Spleen (tissue), 11 donors: Measurements from ENCODE around the gene NUP62CL. TPM values are rescaled to one million over a fixed set of nuclear protein-coding genes. Genes with fewer than 3 reads are reported as not detected.
A peak's percentile ranks its signal among the peaks of the same experiment; 100 is the strongest.

ENCODE experiments used
- DNase-seq: peaks from one replicate; pipeline ENCODE4 v3.0.0-alpha.2; 2020
- H3K27ac ChIP-seq, 8 donors: fragments of 200-600 bp; sonication (generic) in 7 of 8; 1 replicate in 4 of 8; 2 replicates in 4 of 8; pipeline versions ENCODE4 v1.5.0 to v1.8.0; 2016 to 2021; ENCODE audit warnings: inconsistent platforms in 4 of 8, mild to moderate bottlenecking in 4 of 8, moderate library complexity in 1 of 8
- H3K27me3 ChIP-seq, 7 donors: fragments of 200-600 bp; sonication (generic) in 6 of 7; replicated peaks in 1 of 7; 1 replicate in 4 of 7; 2 replicates in 3 of 7; pipeline versions ENCODE4 v1.5.0 to v1.8.0; 2016 to 2021; ENCODE audit warnings: inconsistent platforms in 3 of 7, mild to moderate bottlenecking in 1 of 7
- H3K36me3 ChIP-seq, 6 donors: fragments of 200-600 bp; sonication (generic) in 5 of 6; 1 replicate in 4 of 6; 2 replicates in 2 of 6; pipeline versions ENCODE4 v1.5.0 to v1.8.0; 2016 to 2021; ENCODE audit warnings: inconsistent platforms in 2 of 6
- H3K4me1 ChIP-seq, 6 donors: fragments of 200-600 bp; sonication (generic) in 5 of 6; 1 replicate in 3 of 6; 2 replicates in 3 of 6; pipeline versions ENCODE4 v1.5.0 to v1.8.0; 2016 to 2021; ENCODE audit warnings: inconsistent platforms in 3 of 6
- H3K4me3 ChIP-seq, 8 donors: fragments of 200-600 bp; sonication (generic) in 7 of 8; 1 replicate in 4 of 8; 2 replicates in 4 of 8; pipeline versions ENCODE4 v1.5.0 to v1.8.0; 2016 to 2021; ENCODE audit warnings: inconsistent platforms in 4 of 8, mild to moderate bottlenecking in 4 of 8, moderate library complexity in 2 of 8
- H3K9me3 ChIP-seq, 8 donors: fragments of 200-600 bp; sonication (generic) in 7 of 8; 1 replicate in 4 of 8; 2 replicates in 4 of 8; pipeline versions ENCODE4 v1.5.0 to v1.8.0; 2016 to 2021; ENCODE audit warnings: inconsistent platforms in 4 of 8
- CTCF ChIP-seq, 11 experiments: fragments of 200-600 bp in 7 of 11; fragments of 450-650 bp in 4 of 11; sonication (generic) in 4 of 11; IDR thresholded peaks in 8 of 11; conservative IDR thresholded peaks in 3 of 11; 1 replicate in 7 of 11; 2 replicates in 4 of 11; pipeline versions ENCODE4 v1.4.0 to v1.8.0; 2016 to 2021; ENCODE audit warnings: antibody characterized with exemption in 11 of 11, inconsistent platforms in 4 of 11, mild to moderate bottlenecking in 1 of 11
- POLR2A ChIP-seq, 3 donors: fragments of 450-650 bp; IDR thresholded peaks; one replicate each; pipeline ENCODE4 v1.5.1; 2017; ENCODE audit warnings: antibody characterized with exemption in 3 of 3, mild to moderate bottlenecking in 1 of 3
- POLR2AphosphoS5 ChIP-seq, 3 donors: sonication (generic); formaldehyde crosslinking; IDR thresholded peaks; one replicate each; pipeline ENCODE4 v1.5.1; 2017; ENCODE audit warnings: antibody characterized with exemption in 3 of 3
- WGBS, 5 donors: extraction: QIAGEN DNeasy Blood & Tissue Kit in 3 of 5; methylation state at CpG; one replicate each; pipeline versions ENCODE4 v1.1.5 to v1.1.7; 2013 to 2018; 5-methylcytosine and 5-hydroxymethylcytosine counted together
- intact Hi-C: fragments of 100-400 bp; cut with DNase I; formaldehyde crosslinking; loops from one replicate; pipeline ENCODE4 v1.15.0; 2023; ENCODE audit warnings: low total_unique reads
- polyA plus RNA-seq, 3 donors: library from polyadenylated mRNA; stranded (reverse); fragments of 200-250 nt; gene quantifications; one replicate each; pipeline ENCODE4 v1.2.1, GENCODE V29; 2013
- total RNA-seq, 7 donors: library from RNA; depleted of rRNA in 3 of 7; stranded (reverse); fragments of >200 nt in 3 of 7; fragmentation: NEBNext Ultra II Directional in 4 of 7; extraction: Animal tissue kit (Norgen Biotek cat#: 25700) in 4 of 7; gene quantifications; one replicate each; pipeline versions ENCODE4 v1.1.0 to v1.2.1, GENCODE V29; 2016 to 2021
- donor health status: healthy with polysubstance abuse.
- donor health status: DM: no; HTN: no; CAD: no; lungs with moderate emphysema.
- donor health status: DM: no; HTN: no; CAD: no.
- donor health status: Bipolar disorder and iron deficiency.
- donor health status: healthy.
- donor health status: DM: no; HTN: no; CAD: no.
- donor health status: DM: yes; HTN: yes; CAD: no.

Gene NUP62CL
- total and polyA plus RNA-seq, 10 donors = 0.33 to 1.3 (median 0.65) TPM; not detected in 1

GRCh38 chrX:107226757-107227156 lies 20.5 kb upstream of the NUP62CL start:
- Histone ChIP-seq H3K4me3 (no peak overlapping the region), H3K27me3 (no peaks in the 10 kb centered on the region), H3K27ac (no peak overlapping the region), H3K36me3 (no peaks in the 10 kb centered on the region), H3K9me3 (no peaks in the 10 kb centered on the region), H3K4me1 (no peaks in the 10 kb centered on the region)
- 78 to 100% (median 95%) methylated on average over 1 of the region's 1 CpG for WGBS, 5 donors
- intact Hi-C loops = no loop called here
- TF ChIP-seq POLR2A (IDR thresholded peaks at IDR 0.05) (no peak), POLR2AphosphoS5 (IDR thresholded peaks at IDR 0.05) (no peak), CTCF (IDR thresholded peaks at IDR 0.05 in 8 of 11, conservative IDR thresholded peaks at IDR 0.05 in 3 of 11) (no peak)
- DNase-seq = no peak

GRCh38 chrX:107213477-107213876 lies 7.2 kb upstream of the NUP62CL start:
- DNase-seq = no peak
- intact Hi-C loops = no loop called here
- H3K4me3 ChIP-seq = no peak overlapping the region
- no peak overlapping the region for H3K27ac ChIP-seq
- no peaks in the 10 kb centered on the region for H3K9me3 ChIP-seq
- H3K4me1 ChIP-seq = no peaks in the 10 kb centered on the region
- H3K36me3 ChIP-seq = no peaks in the 10 kb centered on the region
- no peak for TF ChIP-seq POLR2A (IDR thresholded peaks at IDR 0.05)
- peaks cover 0 to 14% (median 0%) of the 10 kb centered on the region in 7 donors for H3K27me3 ChIP-seq
- WGBS, 5 donors = 69 to 95% (median 88%) methylated on average over 1 of the region's 1 CpG

DNA sequence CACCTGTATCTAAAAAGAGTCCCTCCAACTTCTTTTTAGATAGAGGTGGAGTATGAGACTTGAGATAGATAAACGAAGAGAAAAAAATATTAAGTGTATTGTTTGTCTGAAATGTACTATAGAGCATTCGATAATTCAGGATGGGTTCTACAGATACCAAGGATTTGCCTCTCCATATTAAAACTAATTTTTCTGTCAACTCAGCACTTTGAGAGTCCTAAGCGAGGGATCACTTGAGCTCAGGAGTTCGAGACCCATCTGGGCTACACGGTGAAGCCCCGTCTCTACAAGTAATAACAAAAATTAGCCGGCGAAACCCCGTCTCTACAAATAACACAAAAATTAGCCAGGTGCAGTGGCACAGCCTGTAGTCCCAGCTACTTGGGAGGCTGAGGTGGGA lies 1.7 kb upstream of the NUP62CL start:
- H3K27me3 ChIP-seq = peaks cover 0 to 12% (median 4%) of the 10 kb centered on the region in 7 donors
- H3K36me3 ChIP-seq = no peaks in the 10 kb centered on the region
- no peak overlapping the region for H3K27ac ChIP-seq
- TF ChIP-seq POLR2A (IDR thresholded peaks at IDR 0.05) = no peak
- peaks cover 0 to 8% (median 0%) of the 10 kb centered on the region in 6 donors for H3K4me1 ChIP-seq
- H3K4me3 ChIP-seq = no peak overlapping the region
- 92 to 97% (median 96%) methylated on average over 9 of the region's 9 CpGs for WGBS, 5 donors
- intact Hi-C loops = no loop called here
- no peak for DNase-seq
- H3K9me3 ChIP-seq = no peaks in the 10 kb centered on the region

DNA sequence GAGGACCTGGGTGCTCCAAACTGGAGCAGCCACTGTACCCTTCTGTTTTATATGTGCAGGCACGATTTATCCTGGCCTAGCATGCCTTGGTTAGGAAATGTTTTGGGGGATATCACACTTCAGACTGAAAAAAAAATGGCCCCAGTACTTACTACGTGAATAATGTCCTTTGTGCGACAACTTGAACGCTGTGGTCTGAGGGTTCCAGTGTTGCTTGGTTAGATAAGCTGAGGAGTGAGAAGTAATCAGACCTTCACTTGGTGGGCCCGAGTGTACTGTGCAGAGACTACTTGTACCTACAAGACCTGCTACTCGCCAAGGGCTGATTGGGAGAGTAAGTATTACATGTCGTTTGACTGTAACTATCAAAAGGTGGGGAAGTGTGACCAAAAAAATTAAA lies 856 bp upstream of the NUP62CL start:
- Histone ChIP-seq H3K27ac (no peak overlapping the region), H3K9me3 (no peaks in the 10 kb centered on the region), H3K4me3 (no peak overlapping the region), H3K4me1 (peaks cover 0 to 8% (median 0%) of the 10 kb centered on the region in 6 donors), H3K27me3 (peaks cover 0 to 12% (median 0%) of the 10 kb centered on the region in 7 donors), H3K36me3 (no peaks in the 10 kb centered on the region)
- TF ChIP-seq POLR2A (IDR thresholded peaks at IDR 0.05) (no peak), CTCF (IDR thresholded peaks at IDR 0.05 in 8 of 11, conservative IDR thresholded peaks at IDR 0.05 in 3 of 11) (no peak), POLR2AphosphoS5 (IDR thresholded peaks at IDR 0.05) (no peak)
- DNase-seq = no peak
- WGBS, 5 donors = 76 to 96% (median 91%) methylated on average over 7 of the region's 7 CpGs
- intact Hi-C loops = no loop called here

DNA sequence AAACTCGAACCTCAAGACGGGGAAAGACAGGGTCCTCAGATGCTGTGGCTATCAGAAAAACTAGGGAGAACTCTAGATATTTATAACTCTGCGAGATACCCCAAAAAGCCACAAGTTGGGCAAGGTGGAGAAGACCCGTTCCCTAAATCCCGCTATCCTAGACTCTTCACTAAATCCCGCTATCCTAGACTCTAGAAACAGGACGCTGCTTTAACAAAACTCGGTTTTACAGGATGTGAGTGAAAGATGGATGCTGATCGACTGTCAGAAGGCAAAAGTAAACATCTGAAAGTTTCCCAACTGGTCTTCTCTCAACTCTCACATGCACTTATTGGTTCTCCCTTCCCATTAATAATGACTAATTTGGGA lies 448 bp upstream of the NUP62CL start:
- WGBS, 5 donors = 53 to 64% (median 55%) methylated on average over 9 of the region's 9 CpGs
- H3K4me1 ChIP-seq = peaks cover 0 to 8% (median 0%) of the 10 kb centered on the region in 6 donors
- H3K9me3 ChIP-seq = no peaks in the 10 kb centered on the region
- peak overlapping the region in 3 of 8 donors; percentile 39 to 72 (median 53) for H3K4me3 ChIP-seq
- no peak for TF ChIP-seq CTCF (IDR thresholded peaks at IDR 0.05 in 8 of 11, conservative IDR thresholded peaks at IDR 0.05 in 3 of 11)
- no peak for TF ChIP-seq POLR2AphosphoS5 (IDR thresholded peaks at IDR 0.05)
- TF ChIP-seq POLR2A (IDR thresholded peaks at IDR 0.05) = no peak
- H3K27me3 ChIP-seq = peaks cover 0 to 12% (median 2%) of the 10 kb centered on the region in 7 donors
- no peak for DNase-seq
- intact Hi-C loops = no loop called here
- H3K36me3 ChIP-seq = no peaks in the 10 kb centered on the region
- no peak overlapping the region for H3K27ac ChIP-seq
